H1 (cell line): ENCODE data around the gene DENND6B. TPM values are rescaled to one million over a fixed set of nuclear protein-coding genes. Genes with fewer than 3 reads are reported as not detected.

Experiments used
- CTCF ChIA-PET: fragments of 300-600 bp; sonication (Branson Sonifier 250); formaldehyde crosslinking; loops from one replicate; lab custom pipeline; 2021; ENCODE audit not compliant: partially characterized antibody; lab: Charles Lee
- POLR2A ChIA-PET: fragments of 300-600 bp; sonication (Branson Sonifier 250); formaldehyde crosslinking; loops from one replicate; lab custom pipeline; 2021; ENCODE audit warnings: inconsistent platforms; ENCODE audit not compliant: partially characterized antibody; lab: Charles Lee
- DNase-seq, 2 experiments: peaks; one replicate each; pipeline versions ENCODE4 v3.0.0 to v3.0.0-alpha.2; 2010 to 2022; ENCODE audit warnings: low spot score in 2 of 2, low read depth in 1 of 2, mixed read lengths in 1 of 2
- FAIRE-seq: peaks from 2 replicates; lab custom pipeline; 2011; peaks lifted over from hg19 to GRCh38; lab: Jason Lieb, UNC
- H2AFZ ChIP-seq: 2 replicates; pipeline ENCODE4 v1.8.1; 2012; ENCODE audit warnings: low read length, inconsistent platforms
- H2AK5ac ChIP-seq: 2 replicates; pipeline ENCODE4 v1.6.1; 2013; ENCODE audit warnings: low read depth, low read length
- H2BK120ac ChIP-seq: replicated peaks from 2 replicates; pipeline ENCODE3; 2013; ENCODE audit warnings: low read depth, low read length, inconsistent platforms
- H2BK12ac ChIP-seq: 2 replicates; pipeline ENCODE4 v1.6.1; 2013; ENCODE audit warnings: low read depth, low read length
- H2BK15ac ChIP-seq: 2 replicates; pipeline ENCODE4 v1.6.1; 2013; ENCODE audit warnings: low read length
- H2BK20ac ChIP-seq: 2 replicates; pipeline ENCODE4 v1.6.1; 2013; ENCODE audit warnings: low read length
- H2BK5ac ChIP-seq: 2 replicates; pipeline ENCODE4 v1.6.1; 2013; ENCODE audit warnings: low read depth, low read length
- H3K14ac ChIP-seq: 2 replicates; pipeline ENCODE4 v1.6.1; 2013; ENCODE audit warnings: inconsistent platforms; ENCODE audit not compliant: insufficient read length
- H3K18ac ChIP-seq: 2 replicates; pipeline ENCODE4 v1.6.1; 2013; ENCODE audit warnings: low read length; ENCODE audit errors: extremely low read depth
- H3K23ac ChIP-seq: 2 replicates; pipeline ENCODE4 v1.6.1; 2013; ENCODE audit warnings: inconsistent platforms; ENCODE audit not compliant: insufficient read length
- H3K23me2 ChIP-seq: 2 replicates; pipeline ENCODE4 v1.6.1; 2013; ENCODE audit warnings: low read depth, low read length
- H3K27ac ChIP-seq: 2 replicates; pipeline ENCODE4 v1.6.1; 2011; ENCODE audit warnings: low read depth, low read length, inconsistent platforms
- H3K27me3 ChIP-seq, 4 experiments: replicated peaks in 1 of 4; 1 replicate in 1 of 4; 2 replicates in 3 of 4; pipeline versions ENCODE4 v1.6.1 to v1.8.1; 2011 to 2013; ENCODE audit warnings: low read length in 3 of 4, mild to moderate bottlenecking in 3 of 4, inconsistent platforms in 2 of 4, mixed read lengths in 2 of 4, moderate library complexity in 1 of 4; ENCODE audit not compliant: control insufficient read depth in 3 of 4, insufficient read depth in 3 of 4; ENCODE audit errors: extremely low read depth in 1 of 4
- H3K36me3 ChIP-seq, 4 experiments: 2 replicates each; pipeline versions ENCODE4 v1.6.1 to v1.8.1; 2011 to 2013; ENCODE audit warnings: mild to moderate bottlenecking in 4 of 4, low read length in 3 of 4, moderate library complexity in 2 of 4, control low read depth in 1 of 4, inconsistent platforms in 1 of 4; ENCODE audit not compliant: insufficient read depth in 4 of 4, control insufficient read depth in 2 of 4
- H3K4ac ChIP-seq: replicated peaks from 2 replicates; pipeline ENCODE3; 2013; ENCODE audit warnings: low read length, low read depth, mixed read lengths, inconsistent platforms; ENCODE audit not compliant: insufficient read length
- H3K4me1 ChIP-seq, 4 experiments: replicated peaks in 1 of 4; 1 replicate in 1 of 4; 2 replicates in 3 of 4; pipeline versions ENCODE4 v1.6.1 to v1.8.1; 2011 to 2013; ENCODE audit warnings: low read length in 3 of 4, inconsistent platforms in 2 of 4, mixed read lengths in 1 of 4; ENCODE audit not compliant: insufficient read depth in 4 of 4, control insufficient read depth in 3 of 4
- H3K4me2 ChIP-seq, 2 experiments: 2 replicates each; pipeline versions ENCODE4 v1.6.1 to v1.8.1; 2011 to 2013; ENCODE audit warnings: low read depth in 2 of 2, low read length in 2 of 2, control low read depth in 1 of 2, inconsistent platforms in 1 of 2, mild to moderate bottlenecking in 1 of 2; ENCODE audit not compliant: insufficient read depth in 1 of 2
- H3K4me3 ChIP-seq, 4 experiments: fragments of 200-600, 300-600 bp in 1 of 4; sonication (generic), shearing (Covaris generic), sonication (Bioruptor Twin) in 1 of 4; 2 replicates each; pipeline versions ENCODE4 v1.5.1 to v1.8.1; 2011 to 2016; ENCODE audit warnings: low read length in 4 of 4, low read depth in 3 of 4, control low read depth in 2 of 4, inconsistent platforms in 2 of 4, mild to moderate bottlenecking in 2 of 4, mixed read lengths in 1 of 4, moderate library complexity in 1 of 4; ENCODE audit not compliant: insufficient read depth in 2 of 4; ENCODE audit errors: extremely low read depth in 1 of 4
- H3K56ac ChIP-seq: replicated peaks from 2 replicates; pipeline ENCODE3; 2013; ENCODE audit warnings: low read depth, mild to moderate bottlenecking, mixed read lengths, low read length, inconsistent platforms; ENCODE audit not compliant: insufficient read length
- H3K79me1 ChIP-seq: 2 replicates; pipeline ENCODE4 v1.6.1; 2013; ENCODE audit warnings: low read depth, low read length, control low read depth
- H3K79me2 ChIP-seq, 2 experiments: 2 replicates each; pipeline versions ENCODE4 v1.6.1 to v1.8.1; 2012 to 2013; ENCODE audit warnings: low read length in 2 of 2, mild to moderate bottlenecking in 2 of 2, inconsistent platforms in 1 of 2; ENCODE audit not compliant: insufficient read depth in 2 of 2, control insufficient read depth in 1 of 2
- H3K9ac ChIP-seq, 4 experiments: replicated peaks in 1 of 4; 1 replicate in 1 of 4; 2 replicates in 3 of 4; pipeline versions ENCODE4 v1.6.1 to v1.8.1; 2011 to 2013; ENCODE audit warnings: low read depth in 3 of 4, low read length in 3 of 4, control low read depth in 2 of 4, mild to moderate bottlenecking in 2 of 4, moderate library complexity in 2 of 4, inconsistent platforms in 1 of 4; ENCODE audit errors: extremely low read depth in 1 of 4
- H3K9me3 ChIP-seq, 2 experiments: 2 replicates each; pipeline versions ENCODE4 v1.6.1 to v1.8.1; 2012 to 2013; ENCODE audit warnings: mild to moderate bottlenecking in 2 of 2, moderate library complexity in 2 of 2, control low read depth in 1 of 2, inconsistent platforms in 1 of 2, low read depth in 1 of 2, low read length in 1 of 2, mixed read lengths in 1 of 2; ENCODE audit not compliant: insufficient read depth in 2 of 2
- H4K20me1 ChIP-seq, 2 experiments: replicated peaks in 1 of 2; 2 replicates each; pipeline versions ENCODE3 to v1.8.1; 2011 to 2013; ENCODE audit warnings: inconsistent platforms in 2 of 2, low read length in 2 of 2, mild to moderate bottlenecking in 1 of 2; ENCODE audit not compliant: insufficient read depth in 2 of 2, control insufficient read depth in 1 of 2
- H4K5ac ChIP-seq: 2 replicates; pipeline ENCODE4 v1.6.1; 2013; ENCODE audit warnings: low read length, low read depth, mixed read lengths, inconsistent platforms; ENCODE audit not compliant: insufficient read length
- H4K8ac ChIP-seq: 2 replicates; pipeline ENCODE4 v1.8.0; 2013; ENCODE audit warnings: mild to moderate bottlenecking, moderate library complexity, low read length, inconsistent platforms; ENCODE audit not compliant: insufficient read depth; ENCODE audit errors: extremely low read depth
- H4K91ac ChIP-seq: replicated peaks from 2 replicates; pipeline ENCODE3; 2013; ENCODE audit warnings: low read length, mixed read lengths, inconsistent platforms; ENCODE audit not compliant: insufficient read length
- ASH2L ChIP-seq: fragments of 200-600, 300-600 bp; sonication (generic); IDR thresholded peaks from one replicate; pipeline ENCODE4 v1.7.1; 2017; ENCODE audit warnings: low read length
- RXRA ChIP-seq: IDR thresholded peaks from 2 replicates; pipeline ENCODE4 v1.6.1; 2011; ENCODE audit warnings: low read depth, mild to moderate bottlenecking, low read length, moderate library complexity; ENCODE audit not compliant: insufficient read depth
- WGBS, 2 experiments: shearing (Covaris generic) in 1 of 2; methylation state at CpG; one replicate each; pipeline versions ENCODE4 v1.1.6 to v1.1.7; 2013 to 2015; ENCODE audit warnings: low lambda C conversion rate in 2 of 2, mixed read lengths in 2 of 2, inconsistent platforms in 1 of 2, low coverage in 1 of 2, missing lambda C conversion rate in 1 of 2; ENCODE audit not compliant: insufficient replicate concordance in 2 of 2, insufficient coverage in 1 of 2, insufficient read length in 1 of 2; ENCODE audit errors: extremely low coverage in 1 of 2, missing lambda C conversion rate in 1 of 2; 5-methylcytosine and 5-hydroxymethylcytosine counted together
- polyA plus RNA-seq, 7 experiments: library from polyadenylated mRNA; depleted of rRNA in 3 of 7; stranded (reverse) in 5 of 7; unstranded in 2 of 7; fragments of >200 nt in 5 of 7; fragments of 200-250 nt in 2 of 7; gene quantifications; 1 replicate in 5 of 7; 2 replicates in 1 of 7; 4 replicates in 1 of 7; pipeline versions ENCODE4 v1.2.1 to v1.2.3, GENCODE V29; 2011 to 2013; ENCODE audit warnings: missing spikeins in 2 of 7, mixed read lengths in 2 of 7
- total RNA-seq: library from RNA; stranded (reverse); fragmentation: NEBNext Ultra II Directional; extraction: Animal tissue kit (Norgen Biotek cat#: 25700); gene quantifications from 2 replicates; pipeline ENCODE4 v1.2.1, GENCODE V29; 2021

DENND6B gene
- total and polyA plus RNA-seq, 2 of the 8 experiments (the other 6 are each of a cell fraction or from before 2014, with no cell fraction given): 1.1 to 1.9 TPM

GRCh38 chr22:50292643-50293440 is 34.0 kb downstream of the DENND6B start:
- H3K4me2 ChIP-seq: peak overlapping the region; percentile 56 to 63
- H2BK5ac ChIP-seq: peak overlapping the region; percentile 90; the same call in 1 of the 2 replicates
- peak overlapping the region; percentile 49; the same call in 1 of the 2 replicates for H3K27ac ChIP-seq
- 72% methylated on average over 22 of the region's 29 CpGs; no CpG with 5 or more reads in 1 of the 2 experiments for WGBS, 2 experiments
- peaks cover 0 to 53% of the 10 kb centered on the region in 2 experiments; a peak in 2 of 4 replicates for H3K79me2 ChIP-seq
- H2BK12ac ChIP-seq: peak overlapping the region; percentile 92
- peak overlapping the region; percentile 96 for H3K18ac ChIP-seq
- H3K23ac ChIP-seq: no peak overlapping the region
- peak overlapping the region; percentile 75 for H4K91ac ChIP-seq
- H3K14ac ChIP-seq: peak overlapping the region; percentile 87
- DNase-seq: peak in 1 of 2 experiments; percentile 65
- H4K5ac ChIP-seq: peak overlapping the region; percentile 62
- TF ChIP-seq ASH2L (peak; percentile 10), RXRA (no peak)
- TF ChIP-seq, all 59 proteins: peak for 1
- H3K36me3 ChIP-seq: peaks cover 2 to 22% (median 6%) of the 10 kb centered on the region in 4 experiments; a peak in 5 of 8 replicates
- peaks cover 0 to 26% (median 21%) of the 10 kb centered on the region in 4 experiments; a peak in 6 of 7 replicates for H3K4me1 ChIP-seq
- peaks cover 25% of the 10 kb centered on the region for H3K79me1 ChIP-seq
- H2BK20ac ChIP-seq: peak overlapping the region; percentile 48; the same call in 1 of the 2 replicates
- peak overlapping the region; percentile 19 to 52 (median 24); a peak in 5 of 8 replicates for H3K4me3 ChIP-seq
- H3K56ac ChIP-seq: no peak overlapping the region
- FAIRE-seq: no peak
- peaks cover 15 to 37% of the 10 kb centered on the region in 2 experiments for H4K20me1 ChIP-seq
- H3K9ac ChIP-seq: peak overlapping the region in 2 of 4 experiments; percentile 38 to 43; a peak in 4 of 7 replicates
- H3K27me3 ChIP-seq: no peaks in the 10 kb centered on the region
- no peaks in the 10 kb centered on the region for H3K23me2 ChIP-seq
- ChIA-PET CTCF (interaction anchor here (0.8 to 3.7 kb wide), 8 partner anchors 9 to 49 kb away, joined by 3 to 27 read pairs (median 8); no protein-coding TSS in a partner anchor), POLR2A (interaction anchor here (1.3 to 1.9 kb wide), 6 partner anchors 11 to 23 kb away, joined by 3 to 16 read pairs (median 4); partner anchors contain the start of gene PLXNB2)
- peak overlapping the region; percentile 98 for H3K4ac ChIP-seq
- H4K8ac ChIP-seq: peak overlapping the region; percentile 81
- peak overlapping the region; percentile 72 for H2BK120ac ChIP-seq
- H2AK5ac ChIP-seq: no peak overlapping the region
- H3K9me3 ChIP-seq: no peaks in the 10 kb centered on the region
- no peak overlapping the region for H2AFZ ChIP-seq
- H2BK15ac ChIP-seq: peak overlapping the region; percentile 72; the same call in 1 of the 2 replicates
